ENCODE data around the gene METAP2.

Gene METAP2

GRCh38 chr12:95549392-95550084, 75.6 kb downstream of the METAP2 start:
- DNase-seq (ENCODE audit: low read depth) = no peak

- DNase-seq (ENCODE audit: low read depth) = no peak
Observed at GRCh38 chr12:95551305-95551704, 77.4 kb downstream of the METAP2 start, which contains the start of gene USP44. TSS of gene USP44 (minus strand) at chr12:95551476. CDS start at chr12:95534256, 17,220 bp downstream.

GRCh38 chr12:95551913-95552516, 78.1 kb downstream of the METAP2 start:
- DNase-seq (ENCODE audit: low read depth) = no peak

- no peak for DNase-seq (ENCODE audit: low read depth)
Observed at GRCh38 chr12:95553197-95553943, 79.4 kb downstream of the METAP2 start.

- DNase-seq (ENCODE audit: low read depth) = no peak
Observed at GRCh38 chr12:95554532-95555071, 80.7 kb downstream of the METAP2 start.

GRCh38 chr12:95557625-95558024, 83.7 kb downstream of the METAP2 start:
- no peak for DNase-seq (ENCODE audit: low read depth)

Data from GM04504 (cell line).